Osteoblast (primary cell): ENCODE data around the gene CIB1. TPM values are rescaled to one million over a fixed set of nuclear protein-coding genes. Genes with fewer than 3 reads are reported as not detected.
A peak's percentile ranks its signal among the peaks of the same experiment; 100 is the strongest.
"Not testable (repeated sequence)": the region's sequence is repeated elsewhere in the genome, so short reads cannot be mapped to it uniquely, and the experiment has no call there.

Experiments used
- DNase-seq: peaks from one replicate; pipeline ENCODE4 v3.0.0; 2011; ENCODE audit warnings: low spot score, mixed read lengths; ENCODE audit not compliant: insufficient read length; ENCODE audit errors: missing footprints
- H2AFZ ChIP-seq: 2 replicates; pipeline ENCODE4 v1.6.0; 2011; ENCODE audit warnings: mild to moderate bottlenecking, low read length
- H3K27ac ChIP-seq: 2 replicates; pipeline ENCODE4 v1.5.1; 2011; ENCODE audit warnings: mild to moderate bottlenecking, low read depth, low read length, moderate library complexity
- H3K27me3 ChIP-seq: 2 replicates; pipeline ENCODE4 v1.6.0; 2012; ENCODE audit warnings: mild to moderate bottlenecking, control low read depth, inconsistent platforms, low read length, moderate library complexity; ENCODE audit not compliant: insufficient read depth
- H3K36me3 ChIP-seq: 2 replicates; pipeline ENCODE4 v1.5.1; 2011; ENCODE audit warnings: mild to moderate bottlenecking, low read length, control low read depth, moderate library complexity; ENCODE audit not compliant: insufficient read depth
- H3K4me1 ChIP-seq: 2 replicates; pipeline ENCODE4 v1.5.1; 2011; ENCODE audit warnings: mild to moderate bottlenecking, low read length, control low read depth, moderate library complexity; ENCODE audit not compliant: insufficient read depth
- H3K4me2 ChIP-seq: 2 replicates; pipeline ENCODE4 v1.6.0; 2011; ENCODE audit warnings: mild to moderate bottlenecking, low read length; ENCODE audit not compliant: insufficient read depth
- H3K4me3 ChIP-seq: fragments of 200-600 bp; sonication (generic); 3 replicates; pipeline ENCODE4 v1.5.1; 2012; ENCODE audit warnings: mild to moderate bottlenecking, low read length, inconsistent platforms; ENCODE audit not compliant: insufficient read depth
- H3K79me2 ChIP-seq: 2 replicates; pipeline ENCODE4 v1.6.0; 2012; ENCODE audit warnings: mild to moderate bottlenecking, low read length, control low read depth, inconsistent platforms; ENCODE audit not compliant: insufficient read depth
- H3K9me3 ChIP-seq: 2 replicates; pipeline ENCODE4 v1.5.1; 2011; ENCODE audit warnings: low read depth, low read length, control low read depth
- H4K20me1 ChIP-seq: 2 replicates; pipeline ENCODE4 v1.6.0; 2012; ENCODE audit warnings: mild to moderate bottlenecking, low read length, control low read depth; ENCODE audit not compliant: insufficient read depth
- CTCF ChIP-seq: IDR thresholded peaks from 2 replicates; pipeline ENCODE4 v1.5.1; 2011; ENCODE audit warnings: mild to moderate bottlenecking, low read depth, low read length, moderate library complexity; ENCODE audit errors: extremely low read depth
- total RNA-seq: library from RNA; depleted of rRNA; stranded (reverse); fragments of >200 nt; gene quantifications from 2 replicates; pipeline ENCODE4 v1.2.3, GENCODE V29; 2012

Gene CIB1
- total RNA-seq, 1 donor = 21.4 TPM

GRCh38 chr15:90190606-90191343, 43.0 kb downstream of the CIB1 start:
- Histone ChIP-seq H3K9me3 (no peaks in the 10 kb centered on the region), H3K4me2 (no peak overlapping the region), H3K4me3 (no peak overlapping the region), H3K4me1 (no peaks in the 10 kb centered on the region), H3K79me2 (no peaks in the 10 kb centered on the region), H3K27ac (no peak overlapping the region), H3K36me3 (no peaks in the 10 kb centered on the region), H3K27me3 (no peaks in the 10 kb centered on the region), H4K20me1 (no peaks in the 10 kb centered on the region), H2AFZ (no peak overlapping the region)
- no peak for TF ChIP-seq CTCF
- peak; percentile 26 for DNase-seq

- no peaks in the 10 kb centered on the region for H3K79me2 ChIP-seq
- H3K4me2 ChIP-seq = no peak overlapping the region
- H3K4me3 ChIP-seq = no peak overlapping the region
- no peak overlapping the region for H2AFZ ChIP-seq
- H3K4me1 ChIP-seq = peaks cover 2% of the 10 kb centered on the region
- no peak for DNase-seq
- no peak for TF ChIP-seq CTCF
- no peak overlapping the region for H3K27ac ChIP-seq
- no peaks in the 10 kb centered on the region for H3K36me3 ChIP-seq
- no peaks in the 10 kb centered on the region for H3K9me3 ChIP-seq
- no peaks in the 10 kb centered on the region for H3K27me3 ChIP-seq
- no peaks in the 10 kb centered on the region for H4K20me1 ChIP-seq
These were observed 43.8 kb downstream of the CIB1 start for GRCh38 chr15:90189781-90190467.

- H3K27ac ChIP-seq = no peak overlapping the region
- H3K4me1 ChIP-seq = peaks cover 7% of the 10 kb centered on the region
- H3K4me2 ChIP-seq = no peak overlapping the region
- H3K27me3 ChIP-seq = no peaks in the 10 kb centered on the region
- H3K79me2 ChIP-seq = no peaks in the 10 kb centered on the region
- DNase-seq = peak; percentile 8
- no peaks in the 10 kb centered on the region for H3K36me3 ChIP-seq
- H4K20me1 ChIP-seq = no peaks in the 10 kb centered on the region
- TF ChIP-seq CTCF = no peak
- H3K9me3 ChIP-seq = no peaks in the 10 kb centered on the region
- H3K4me3 ChIP-seq = no peak overlapping the region
- no peak overlapping the region for H2AFZ ChIP-seq
These were observed 44.6 kb downstream of the CIB1 start for GRCh38 chr15:90188914-90189748.

- H3K79me2 ChIP-seq = not testable (repeated sequence)
These were observed 45.7 kb downstream of the CIB1 start for GRCh38 chr15:90188065-90188464.

More at GRCh38 chr15:90188065-90188464, 45.7 kb downstream of the CIB1 start:
- not testable (repeated sequence) for DNase-seq, H3K36me3 ChIP-seq, H3K4me3 ChIP-seq, H3K9me3 ChIP-seq, H2AFZ ChIP-seq, H3K27me3 ChIP-seq, H4K20me1 ChIP-seq, H3K4me2 ChIP-seq, H3K27ac ChIP-seq
- peaks cover 11% of the 10 kb centered on the region for H3K4me1 ChIP-seq
